Ovary (tissue), 3 donors: ENCODE results near the gene ALDH1L2.

Experiments
- EP300 ChIP-seq: sonication (generic); formaldehyde crosslinking; IDR thresholded peaks from one replicate; pipeline ENCODE4 v1.6.1; 2017; ENCODE audit warnings: antibody characterized with exemption
- TF ChIP-seq, protein P1 (sequence below), 3 donors: fragments of 450-650 bp in 2 of 3; fragments of 200-600 bp in 1 of 3; IDR thresholded peaks; one replicate each; pipeline versions ENCODE4 v1.5.1 to v1.8.0; 2016 to 2022; ENCODE audit warnings: antibody characterized with exemption in 3 of 3, mild to moderate bottlenecking in 1 of 3
- donor health status: DM: no; HTN: no; CAD: no.

- TF ChIP-seq, protein P1, sequence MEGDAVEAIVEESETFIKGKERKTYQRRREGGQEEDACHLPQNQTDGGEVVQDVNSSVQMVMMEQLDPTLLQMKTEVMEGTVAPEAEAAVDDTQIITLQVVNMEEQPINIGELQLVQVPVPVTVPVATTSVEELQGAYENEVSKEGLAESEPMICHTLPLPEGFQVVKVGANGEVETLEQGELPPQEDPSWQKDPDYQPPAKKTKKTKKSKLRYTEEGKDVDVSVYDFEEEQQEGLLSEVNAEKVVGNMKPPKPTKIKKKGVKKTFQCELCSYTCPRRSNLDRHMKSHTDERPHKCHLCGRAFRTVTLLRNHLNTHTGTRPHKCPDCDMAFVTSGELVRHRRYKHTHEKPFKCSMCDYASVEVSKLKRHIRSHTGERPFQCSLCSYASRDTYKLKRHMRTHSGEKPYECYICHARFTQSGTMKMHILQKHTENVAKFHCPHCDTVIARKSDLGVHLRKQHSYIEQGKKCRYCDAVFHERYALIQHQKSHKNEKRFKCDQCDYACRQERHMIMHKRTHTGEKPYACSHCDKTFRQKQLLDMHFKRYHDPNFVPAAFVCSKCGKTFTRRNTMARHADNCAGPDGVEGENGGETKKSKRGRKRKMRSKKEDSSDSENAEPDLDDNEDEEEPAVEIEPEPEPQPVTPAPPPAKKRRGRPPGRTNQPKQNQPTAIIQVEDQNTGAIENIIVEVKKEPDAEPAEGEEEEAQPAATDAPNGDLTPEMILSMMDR (IDR thresholded peaks at IDR 0.05) = no peak
- no peak for TF ChIP-seq EP300
Observed at GRCh38 chr12:105030820-105031807, 53.1 kb downstream of the ALDH1L2 start.
